GM18505 (cell line): Measurements from ENCODE around the gene UBR7.

Experiments
- ATAC-seq: cut with Tn5 transposase; IDR thresholded peaks from one replicate; pipeline ENCODE4 v1.9.1; 2021; ENCODE audit not compliant: unreplicated experiment
- POLR2A ChIP-seq: IDR thresholded peaks from 4 replicates; pipeline ENCODE4 v1.6.1; 2011; ENCODE audit warnings: borderline replicate concordance; ENCODE audit not compliant: insufficient read depth, insufficient read length; ENCODE audit errors: extremely low read depth

Gene UBR7

GRCh38 chr14:93263416-93263815, 56.4 kb downstream of the UBR7 start:
- TF ChIP-seq POLR2A, result no peak

GRCh38 chr14:93266127-93266526, 59.1 kb downstream of the UBR7 start:
- ATAC-seq, result no peak

More at GRCh38 chr14:93263416-93263815, 56.4 kb downstream of the UBR7 start:
- no peak for ATAC-seq

GRCh38 chr14:93267149-93267711, 60.2 kb downstream of the UBR7 start:
- TF ChIP-seq POLR2A, result no peak
- ATAC-seq, result no peak

More at GRCh38 chr14:93266127-93266526, 59.1 kb downstream of the UBR7 start:
- no peak for TF ChIP-seq POLR2A

GRCh38 chr14:93268406-93268805, 61.4 kb downstream of the UBR7 start:
- ATAC-seq, result no peak
- no peak for TF ChIP-seq POLR2A

GRCh38 chr14:93269341-93270068, 62.4 kb downstream of the UBR7 start:
- TF ChIP-seq POLR2A, result no peak
- ATAC-seq, result no peak

- ATAC-seq, result no peak
- TF ChIP-seq POLR2A, result no peak
These were observed 64.1 kb downstream of the UBR7 start for GRCh38 chr14:93271111-93271510.

- ATAC-seq, result no peak
- TF ChIP-seq POLR2A, result no peak
These were observed 67.2 kb downstream of the UBR7 start for GRCh38 chr14:93274055-93274806.

GRCh38 chr14:93276031-93276716, 69.1 kb downstream of the UBR7 start:
- no peak for TF ChIP-seq POLR2A
- no peak for ATAC-seq
